Measurements from ENCODE around the gene ANXA6.

Gene ANXA6

DNA sequence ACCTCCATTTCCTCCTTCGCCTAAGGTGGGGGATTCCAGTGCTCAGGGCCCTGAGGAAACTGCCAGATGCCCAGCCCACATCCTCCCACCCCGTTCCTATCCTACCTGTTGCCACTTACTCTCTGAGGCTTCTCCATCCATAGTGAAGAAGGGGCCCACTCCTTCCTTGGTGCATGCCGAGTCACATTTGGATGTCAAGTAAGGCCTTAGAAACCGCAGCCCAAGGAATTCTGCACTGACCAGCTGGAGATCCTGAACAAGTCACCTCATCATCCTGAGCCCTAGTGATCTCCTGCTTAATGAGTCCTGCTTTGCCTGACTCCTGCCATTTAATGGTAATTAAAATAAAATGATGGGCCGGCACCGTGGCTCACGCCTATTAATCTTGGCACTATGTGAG is 70.1 kb downstream of the ANXA6 start:
- no peak for DNase-seq
- Histone ChIP-seq H3K79me2 (ENCODE audit: insufficient read depth, low read length) (no peaks in the 10 kb centered on the region), H2AFZ (ENCODE audit: low read depth, low read length) (no peak overlapping the region), H3K4me2 (ENCODE audit: insufficient read depth, low read length) (no peak overlapping the region), H3K4me1 (ENCODE audit: insufficient read depth, low read length) (peaks cover 8% of the 10 kb centered on the region), H3K27ac (ENCODE audit: low read length) (no peak overlapping the region), H3K4me3 (ENCODE audit: low read depth in 1 of 2, low read length in 2 of 2) (no peak overlapping the region), H3K9me3 (ENCODE audit: insufficient read depth, low read length, severe bottlenecking) (no peaks in the 10 kb centered on the region), H3K36me3 (ENCODE audit: insufficient read depth, low read length) (no peaks in the 10 kb centered on the region), H3K27me3 (ENCODE audit: insufficient read depth, low read length, poor library complexity) (peaks cover 2% of the 10 kb centered on the region), H3K9ac (ENCODE audit: low read depth, low read length) (no peak overlapping the region), H4K20me1 (ENCODE audit: insufficient read depth, low read length) (no peaks in the 10 kb centered on the region)
- TF ChIP-seq, protein P1, sequence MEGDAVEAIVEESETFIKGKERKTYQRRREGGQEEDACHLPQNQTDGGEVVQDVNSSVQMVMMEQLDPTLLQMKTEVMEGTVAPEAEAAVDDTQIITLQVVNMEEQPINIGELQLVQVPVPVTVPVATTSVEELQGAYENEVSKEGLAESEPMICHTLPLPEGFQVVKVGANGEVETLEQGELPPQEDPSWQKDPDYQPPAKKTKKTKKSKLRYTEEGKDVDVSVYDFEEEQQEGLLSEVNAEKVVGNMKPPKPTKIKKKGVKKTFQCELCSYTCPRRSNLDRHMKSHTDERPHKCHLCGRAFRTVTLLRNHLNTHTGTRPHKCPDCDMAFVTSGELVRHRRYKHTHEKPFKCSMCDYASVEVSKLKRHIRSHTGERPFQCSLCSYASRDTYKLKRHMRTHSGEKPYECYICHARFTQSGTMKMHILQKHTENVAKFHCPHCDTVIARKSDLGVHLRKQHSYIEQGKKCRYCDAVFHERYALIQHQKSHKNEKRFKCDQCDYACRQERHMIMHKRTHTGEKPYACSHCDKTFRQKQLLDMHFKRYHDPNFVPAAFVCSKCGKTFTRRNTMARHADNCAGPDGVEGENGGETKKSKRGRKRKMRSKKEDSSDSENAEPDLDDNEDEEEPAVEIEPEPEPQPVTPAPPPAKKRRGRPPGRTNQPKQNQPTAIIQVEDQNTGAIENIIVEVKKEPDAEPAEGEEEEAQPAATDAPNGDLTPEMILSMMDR (IDR thresholded peaks at IDR 0.05; ENCODE audit: borderline replicate concordance, extremely low read depth, low read length, poor library complexity, severe bottlenecking) = no peak
- TF ChIP-seq EZH2 (IDR thresholded peaks at IDR 0.05; ENCODE audit: borderline replicate concordance, low read depth, low read length, severe bottlenecking) = no peak
- ATAC-seq (ENCODE audit: insufficient read depth, low read depth) = no peak

DNA sequence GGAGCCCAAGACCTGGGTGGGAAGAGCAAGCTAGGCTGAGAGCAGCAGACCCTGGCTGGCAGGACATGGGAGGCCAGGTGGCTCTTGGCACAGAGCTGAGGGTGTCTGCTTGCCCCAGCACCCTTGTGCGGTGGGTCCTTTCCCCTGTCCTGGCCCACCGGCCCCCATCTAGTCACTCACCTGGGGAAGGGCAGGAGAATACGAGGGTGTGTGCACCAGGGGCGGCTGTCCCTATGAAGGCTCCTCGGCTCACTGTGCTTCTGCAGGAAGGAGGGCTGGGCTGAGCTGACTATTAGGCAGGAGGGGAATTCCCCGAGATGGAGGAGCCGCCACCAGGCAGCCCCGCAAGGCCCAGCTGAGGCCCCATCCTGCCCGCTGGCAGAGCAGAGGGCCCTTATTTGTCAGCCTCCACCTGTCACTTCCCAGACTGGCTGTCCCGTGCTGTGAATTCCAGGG is 70.6 kb downstream of the ANXA6 start:
- TF ChIP-seq, protein P1 (IDR thresholded peaks at IDR 0.05; ENCODE audit: borderline replicate concordance, extremely low read depth, low read length, poor library complexity, severe bottlenecking) = no peak
- TF ChIP-seq EZH2 (IDR thresholded peaks at IDR 0.05; ENCODE audit: borderline replicate concordance, low read depth, low read length, severe bottlenecking) = no peak
- H3K4me3 ChIP-seq (ENCODE audit: low read depth in 1 of 2, low read length in 2 of 2) = no peak overlapping the region
- no peak overlapping the region for H3K27ac ChIP-seq (ENCODE audit: low read length)
- no peak for ATAC-seq (ENCODE audit: insufficient read depth, low read depth)
- no peaks in the 10 kb centered on the region for H3K9me3 ChIP-seq (ENCODE audit: insufficient read depth, low read length, severe bottlenecking)
- no peak for DNase-seq
- H2AFZ ChIP-seq (ENCODE audit: low read depth, low read length) = no peak overlapping the region
- H4K20me1 ChIP-seq (ENCODE audit: insufficient read depth, low read length) = no peaks in the 10 kb centered on the region
- no peaks in the 10 kb centered on the region for H3K36me3 ChIP-seq (ENCODE audit: insufficient read depth, low read length)
- peaks cover 5% of the 10 kb centered on the region for H3K79me2 ChIP-seq (ENCODE audit: insufficient read depth, low read length)
- no peak overlapping the region for H3K9ac ChIP-seq (ENCODE audit: low read depth, low read length)
- H3K4me2 ChIP-seq (ENCODE audit: insufficient read depth, low read length) = no peak overlapping the region
- peaks cover 2% of the 10 kb centered on the region for H3K27me3 ChIP-seq (ENCODE audit: insufficient read depth, low read length, poor library complexity)
- H3K4me1 ChIP-seq (ENCODE audit: insufficient read depth, low read length) = peaks cover 14% of the 10 kb centered on the region

DNA sequence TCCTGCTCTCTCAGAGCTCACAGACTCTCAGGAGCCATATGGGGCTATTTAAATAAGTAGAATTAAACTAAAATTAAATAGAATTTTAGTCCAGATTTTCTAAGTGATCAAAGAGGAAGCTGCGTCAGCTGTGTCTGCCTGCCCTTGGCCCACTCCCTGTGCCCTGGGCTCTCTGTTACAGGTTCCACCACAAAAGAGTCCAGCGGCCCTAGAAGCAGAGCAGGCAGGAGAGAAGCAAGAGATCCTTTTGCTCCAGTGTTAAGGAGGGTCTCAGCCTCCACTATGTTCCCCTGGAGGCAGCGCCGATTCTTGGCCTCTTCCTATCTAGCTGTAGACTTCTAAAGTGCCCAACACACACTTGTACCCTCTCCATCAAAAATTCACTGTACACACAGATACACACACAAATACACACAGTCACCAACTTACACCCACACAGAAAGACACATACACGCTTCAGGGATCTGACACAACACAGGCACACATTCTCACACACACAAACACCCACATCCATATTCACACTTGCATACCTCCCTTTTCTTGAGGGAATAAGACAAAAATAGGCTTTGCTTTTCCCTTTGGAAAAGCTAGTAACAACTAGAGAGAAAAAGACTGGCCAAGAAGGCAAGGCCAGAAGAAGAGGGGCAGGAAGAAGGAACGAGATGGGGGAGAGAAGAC is 71.2 kb downstream of the ANXA6 start:
- Histone ChIP-seq H3K4me2 (ENCODE audit: insufficient read depth, low read length) (no peak overlapping the region), H3K27ac (ENCODE audit: low read length) (no peak overlapping the region)

More for the DNA sequence above, 71.2 kb downstream of the ANXA6 start:
- DNase-seq (no peak), ATAC-seq (ENCODE audit: insufficient read depth, low read depth) (no peak)
- H3K4me1 ChIP-seq (ENCODE audit: insufficient read depth, low read length) = peaks cover 19% of the 10 kb centered on the region
- H2AFZ ChIP-seq (ENCODE audit: low read depth, low read length) = no peak overlapping the region
- H4K20me1 ChIP-seq (ENCODE audit: insufficient read depth, low read length) = no peaks in the 10 kb centered on the region
- no peaks in the 10 kb centered on the region for H3K9me3 ChIP-seq (ENCODE audit: insufficient read depth, low read length, severe bottlenecking)
- TF ChIP-seq EZH2 (IDR thresholded peaks at IDR 0.05; ENCODE audit: borderline replicate concordance, low read depth, low read length, severe bottlenecking) = no peak
- TF ChIP-seq, protein P1 (IDR thresholded peaks at IDR 0.05; ENCODE audit: borderline replicate concordance, extremely low read depth, low read length, poor library complexity, severe bottlenecking) = no peak
- no peaks in the 10 kb centered on the region for H3K36me3 ChIP-seq (ENCODE audit: insufficient read depth, low read length)
- no peak overlapping the region for H3K9ac ChIP-seq (ENCODE audit: low read depth, low read length)
- H3K4me3 ChIP-seq (ENCODE audit: low read depth in 1 of 2, low read length in 2 of 2) = no peak overlapping the region
- peaks cover 11% of the 10 kb centered on the region for H3K79me2 ChIP-seq (ENCODE audit: insufficient read depth, low read length)
- peaks cover 2% of the 10 kb centered on the region for H3K27me3 ChIP-seq (ENCODE audit: insufficient read depth, low read length, poor library complexity)
